B cell (primary cell): ENCODE data around the gene VTI1A.

ENCODE experiments used
- EZH2 ChIP-seq: IDR thresholded peaks from 2 replicates; pipeline ENCODE4 v1.6.1; 2012; ENCODE audit warnings: borderline replicate concordance, low read depth, mild to moderate bottlenecking, moderate library complexity, low read length; ENCODE audit not compliant: insufficient read depth, poor library complexity, severe bottlenecking
- TF ChIP-seq, protein P1 (sequence below): fragments of 200-600 bp; IDR thresholded peaks from one replicate; pipeline ENCODE4 v1.8.0; 2022; ENCODE audit warnings: antibody characterized with exemption, mild to moderate bottlenecking

DNA sequence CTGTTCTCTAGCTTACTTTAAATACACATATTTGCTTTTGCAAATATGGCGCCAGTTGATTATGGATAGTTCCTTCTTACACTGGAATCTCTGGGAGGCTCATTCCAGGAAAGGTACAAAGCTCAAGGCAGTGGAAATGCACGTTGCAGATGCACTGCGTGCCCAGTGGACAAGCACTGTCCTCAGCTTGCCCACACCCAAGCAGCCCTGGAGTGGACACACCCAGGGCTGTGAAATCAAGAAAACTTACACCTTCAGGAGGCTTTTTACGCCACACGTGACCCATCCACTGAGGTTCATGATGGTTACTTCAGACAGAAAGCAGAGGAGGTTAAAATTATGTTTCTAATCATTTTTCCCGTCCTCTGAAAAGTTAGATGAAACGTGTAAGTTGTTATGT is 248.5 kb downstream of the VTI1A start:
- TF ChIP-seq, protein P1, sequence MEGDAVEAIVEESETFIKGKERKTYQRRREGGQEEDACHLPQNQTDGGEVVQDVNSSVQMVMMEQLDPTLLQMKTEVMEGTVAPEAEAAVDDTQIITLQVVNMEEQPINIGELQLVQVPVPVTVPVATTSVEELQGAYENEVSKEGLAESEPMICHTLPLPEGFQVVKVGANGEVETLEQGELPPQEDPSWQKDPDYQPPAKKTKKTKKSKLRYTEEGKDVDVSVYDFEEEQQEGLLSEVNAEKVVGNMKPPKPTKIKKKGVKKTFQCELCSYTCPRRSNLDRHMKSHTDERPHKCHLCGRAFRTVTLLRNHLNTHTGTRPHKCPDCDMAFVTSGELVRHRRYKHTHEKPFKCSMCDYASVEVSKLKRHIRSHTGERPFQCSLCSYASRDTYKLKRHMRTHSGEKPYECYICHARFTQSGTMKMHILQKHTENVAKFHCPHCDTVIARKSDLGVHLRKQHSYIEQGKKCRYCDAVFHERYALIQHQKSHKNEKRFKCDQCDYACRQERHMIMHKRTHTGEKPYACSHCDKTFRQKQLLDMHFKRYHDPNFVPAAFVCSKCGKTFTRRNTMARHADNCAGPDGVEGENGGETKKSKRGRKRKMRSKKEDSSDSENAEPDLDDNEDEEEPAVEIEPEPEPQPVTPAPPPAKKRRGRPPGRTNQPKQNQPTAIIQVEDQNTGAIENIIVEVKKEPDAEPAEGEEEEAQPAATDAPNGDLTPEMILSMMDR, result no peak
- TF ChIP-seq EZH2, result no peak
